Neural progenitor cell (in vitro differentiated cells): ENCODE results near the gene ADK. TPM values are rescaled to one million over a fixed set of nuclear protein-coding genes. Genes with fewer than 3 reads are reported as not detected.

Source experiments
- DNase-seq: peaks from one replicate; pipeline ENCODE4 v3.0.0-alpha.2; 2016; ENCODE audit warnings: low spot score
- H2AFZ ChIP-seq: fragments of 200-600 bp; sonication (generic); replicated peaks from 2 replicates; pipeline ENCODE4 v1.6.1; 2016; ENCODE audit warnings: antibody characterized with exemption
- H3F3A ChIP-seq: fragments of 200-600 bp; sonication (generic); 2 replicates; pipeline ENCODE4 v1.6.1; 2016; ENCODE audit warnings: antibody characterized with exemption, low read depth
- H3K27ac ChIP-seq: fragments of 200-600 bp; sonication (generic); 2 replicates; pipeline ENCODE4 v1.5.1; 2016; ENCODE audit warnings: mild to moderate bottlenecking
- H3K27me3 ChIP-seq: fragments of 200-600 bp; sonication (generic); 2 replicates; pipeline ENCODE4 v1.6.1; 2016; ENCODE audit warnings: mild to moderate bottlenecking, moderate library complexity
- H3K36me3 ChIP-seq: fragments of 200-600 bp; sonication (generic); 2 replicates; pipeline ENCODE4 v1.5.1; 2016
- H3K4me1 ChIP-seq: fragments of 200-600 bp; sonication (generic); 2 replicates; pipeline ENCODE4 v1.6.1; 2016; ENCODE audit warnings: mixed run types
- H3K4me2 ChIP-seq: fragments of 200-600 bp; sonication (generic); 2 replicates; pipeline ENCODE4 v1.6.1; 2016
- H3K4me3 ChIP-seq: fragments of 200-600 bp; sonication (generic); 2 replicates; pipeline ENCODE4 v1.5.1; 2016
- H3K79me2 ChIP-seq: fragments of 200-600 bp; sonication (generic); 2 replicates; pipeline ENCODE4 v1.6.1; 2016; ENCODE audit warnings: low read depth
- H3K9ac ChIP-seq: fragments of 200-600 bp; sonication (generic); 2 replicates; pipeline ENCODE4 v1.6.1; 2016
- H3K9me3 ChIP-seq: fragments of 200-600 bp; sonication (generic); 2 replicates; pipeline ENCODE4 v1.5.1; 2016; ENCODE audit warnings: low read depth
- H4K20me1 ChIP-seq: fragments of 200-600 bp; sonication (generic); 2 replicates; pipeline ENCODE4 v1.6.1; 2016; ENCODE audit warnings: low read depth
- H3K27ac Mint-ChIP-seq: 3 replicates; pipeline ENCODE4 v1.8.0; 2021; ENCODE audit warnings: mixed read lengths
- H3K27me3 Mint-ChIP-seq: 2 replicates; pipeline ENCODE4 v1.8.0; 2022; ENCODE audit warnings: low read depth, mild to moderate bottlenecking, inconsistent platforms, moderate library complexity, mixed read lengths; ENCODE audit not compliant: insufficient read depth
- H3K36me3 Mint-ChIP-seq: 3 replicates; pipeline ENCODE4 v1.8.0; 2021; ENCODE audit warnings: mixed read lengths
- H3K4me1 Mint-ChIP-seq: 3 replicates; pipeline ENCODE4 v1.8.0; 2021; ENCODE audit warnings: mixed read lengths
- H3K4me3 Mint-ChIP-seq: 3 replicates; pipeline ENCODE4 v1.8.0; 2021; ENCODE audit warnings: mild to moderate bottlenecking, moderate library complexity, mixed read lengths
- H3K9me3 Mint-ChIP-seq: 3 replicates; pipeline ENCODE4 v1.8.0; 2020; ENCODE audit warnings: mixed read lengths
- CTCF ChIP-seq: fragments of 200-600 bp; sonication (generic); IDR thresholded peaks from 2 replicates; pipeline ENCODE4 v1.5.1; 2017; ENCODE audit warnings: antibody characterized with exemption, mild to moderate bottlenecking
- EZH2 ChIP-seq: fragments of 200-600 bp; sonication (generic); IDR thresholded peaks from 2 replicates; pipeline ENCODE4 v1.6.1; 2017; ENCODE audit warnings: antibody characterized with exemption, mild to moderate bottlenecking, moderate library complexity
- EZH2phosphoT487 ChIP-seq: fragments of 200-600 bp; sonication (generic); IDR thresholded peaks from 2 replicates; pipeline ENCODE4 v1.6.1; 2017; ENCODE audit warnings: antibody characterized with exemption
- total RNA-seq: library from RNA; depleted of rRNA; stranded (reverse); fragments of >200 nt; gene quantifications from 2 replicates; pipeline ENCODE4 v1.2.3, GENCODE V29; 2015; ENCODE audit warnings: low replicate concordance

Gene ADK
- total RNA-seq, 1 donor from 2014 or later: 50.9 TPM

GRCh38 chr10:74190494-74190893 lies 39.5 kb downstream of the ADK start:
- Histone ChIP-seq H3K4me3 (no peak overlapping the region), H4K20me1 (no peaks in the 10 kb centered on the region), H3K27me3 (no peaks in the 10 kb centered on the region), H3K79me2 (peaks cover 81% of the 10 kb centered on the region), H3F3A (no peaks in the 10 kb centered on the region), H2AFZ (no peak overlapping the region), H3K27ac (no peak overlapping the region), H3K9ac (no peak overlapping the region), H3K36me3 (no peaks in the 10 kb centered on the region), H3K9me3 (no peaks in the 10 kb centered on the region), H3K4me2 (no peak overlapping the region), H3K4me1 (no peaks in the 10 kb centered on the region)
- Mint-ChIP-seq H3K9me3 (no peaks in the 10 kb centered on the region), H3K27me3 (peaks cover 3% of the 10 kb centered on the region), H3K27ac (no peak overlapping the region), H3K4me3 (no peak overlapping the region), H3K4me1 (no peaks in the 10 kb centered on the region), H3K36me3 (peaks cover 1% of the 10 kb centered on the region)
- no peak for TF ChIP-seq CTCF
- no peak for TF ChIP-seq EZH2
- TF ChIP-seq EZH2phosphoT487: no peak
- no peak for DNase-seq

DNA sequence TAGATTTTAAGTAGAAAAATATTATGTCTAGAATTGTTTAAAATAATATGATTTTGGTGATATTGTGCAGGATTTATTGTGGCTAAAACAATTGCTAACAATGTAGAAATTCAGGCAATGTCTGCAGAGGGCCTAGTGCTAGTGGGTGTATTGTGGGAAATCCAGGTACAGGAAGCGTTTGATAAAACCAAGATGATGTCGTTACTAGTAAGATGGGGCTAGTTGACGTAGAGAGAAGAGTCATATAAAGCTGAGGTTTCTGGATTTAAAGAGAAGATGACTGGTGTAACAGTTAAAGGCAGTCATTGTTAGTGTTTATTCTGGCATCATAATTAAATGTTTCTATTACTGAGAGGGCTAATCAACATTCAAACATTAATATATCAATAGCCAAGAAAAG lies 43.5 kb downstream of the ADK start:
- Histone ChIP-seq H4K20me1 (peaks cover 6% of the 10 kb centered on the region), H3F3A (no peaks in the 10 kb centered on the region), H3K36me3 (no peaks in the 10 kb centered on the region), H3K27me3 (no peaks in the 10 kb centered on the region), H2AFZ (no peak overlapping the region), H3K4me2 (no peak overlapping the region), H3K9ac (no peak overlapping the region), H3K9me3 (no peaks in the 10 kb centered on the region), H3K4me3 (no peak overlapping the region), H3K27ac (no peak overlapping the region), H3K79me2 (peaks cover 58% of the 10 kb centered on the region), H3K4me1 (no peaks in the 10 kb centered on the region)
- Mint-ChIP-seq H3K4me1 (no peaks in the 10 kb centered on the region), H3K27me3 (peaks cover 2% of the 10 kb centered on the region), H3K9me3 (no peaks in the 10 kb centered on the region), H3K36me3 (no peaks in the 10 kb centered on the region), H3K27ac (no peak overlapping the region), H3K4me3 (no peak overlapping the region)
- no peak for TF ChIP-seq EZH2
- no peak for TF ChIP-seq CTCF
- no peak for TF ChIP-seq EZH2phosphoT487
- no peak for DNase-seq

- Histone ChIP-seq H3K27ac (no peak overlapping the region), H3K9ac (no peak overlapping the region), H3K4me1 (no peaks in the 10 kb centered on the region), H3K9me3 (no peaks in the 10 kb centered on the region), H3F3A (no peaks in the 10 kb centered on the region), H3K36me3 (no peaks in the 10 kb centered on the region), H3K79me2 (peaks cover 56% of the 10 kb centered on the region), H2AFZ (no peak overlapping the region), H4K20me1 (peaks cover 6% of the 10 kb centered on the region), H3K27me3 (no peaks in the 10 kb centered on the region), H3K4me3 (no peak overlapping the region), H3K4me2 (no peak overlapping the region)
- no peak overlapping the region for H3K27ac Mint-ChIP-seq
- H3K27me3 Mint-ChIP-seq: peaks cover 2% of the 10 kb centered on the region
- no peaks in the 10 kb centered on the region for H3K9me3 Mint-ChIP-seq
- DNase-seq: no peak
- H3K4me3 Mint-ChIP-seq: no peak overlapping the region
- no peaks in the 10 kb centered on the region for H3K36me3 Mint-ChIP-seq
- no peaks in the 10 kb centered on the region for H3K4me1 Mint-ChIP-seq
- no peak for TF ChIP-seq CTCF
- TF ChIP-seq EZH2phosphoT487: no peak
- TF ChIP-seq EZH2: no peak
Measured at GRCh38 chr10:74194999-74195398, 44.0 kb downstream of the ADK start.
